Right lobe of liver (tissue), 6 donors: ENCODE data around the gene MAP3K3. TPM values are rescaled to one million over a fixed set of nuclear protein-coding genes. Genes with fewer than 3 reads are reported as not detected.

Experiments used
- ATAC-seq, 4 donors: fragments of 200-7000 bp; cut with Tn5 transposase; one replicate each; pipeline ENCODE4 v1.9.1; 2020; ENCODE audit warnings: mild to moderate bottlenecking in 4 of 4, moderate library complexity in 4 of 4
- DNase-seq, 3 donors: peaks; one replicate each; pipeline ENCODE4 v3.0.0-alpha.2; 2020
- H3K27ac ChIP-seq, 3 donors: fragments of 200-600 bp; one replicate each; pipeline ENCODE4 v1.8.0; 2022
- H3K27me3 ChIP-seq, 2 donors: fragments of 200-600 bp; one replicate each; pipeline ENCODE4 v1.8.0; 2022
- H3K36me3 ChIP-seq, 4 donors: fragments of 200-600 bp; sonication (generic) in 1 of 4; one replicate each; pipeline versions ENCODE4 v1.5.1 to v1.8.0; 2017 to 2022; ENCODE audit warnings: control low read depth in 1 of 4
- H3K4me1 ChIP-seq, 4 donors: fragments of 200-600 bp; sonication (generic) in 1 of 4; one replicate each; pipeline versions ENCODE4 v1.5.1 to v1.8.0; 2017 to 2022; ENCODE audit warnings: control low read depth in 1 of 4
- H3K4me3 ChIP-seq, 3 donors: fragments of 200-600 bp; one replicate each; pipeline ENCODE4 v1.8.0; 2022
- H3K9me3 ChIP-seq, 4 donors: fragments of 200-600 bp; sonication (generic) in 1 of 4; one replicate each; pipeline versions ENCODE4 v1.5.1 to v1.8.0; 2017 to 2022; ENCODE audit warnings: control low read depth in 1 of 4
- CTCF ChIP-seq, 4 donors: fragments of 200-600 bp in 3 of 4; fragments of 450-650 bp in 1 of 4; IDR thresholded peaks; one replicate each; pipeline versions ENCODE4 v1.5.1 to v1.8.0; 2016 to 2022; ENCODE audit warnings: antibody characterized with exemption in 4 of 4, mild to moderate bottlenecking in 2 of 4
- POLR2A ChIP-seq: fragments of 450-650 bp; IDR thresholded peaks from one replicate; pipeline ENCODE4 v1.6.1; 2017; ENCODE audit warnings: antibody characterized with exemption, mild to moderate bottlenecking
- WGBS: methylation state at CpG from one replicate; pipeline ENCODE4 v1.1.6; 2018; ENCODE audit warnings: low coverage, low lambda C conversion rate; ENCODE audit not compliant: insufficient coverage; ENCODE audit errors: missing lambda C conversion rate; 5-methylcytosine and 5-hydroxymethylcytosine counted together
- intact Hi-C, 2 donors: fragments of 100-400 bp; cut with DNase I; formaldehyde crosslinking; loops; one replicate each; pipeline versions ENCODE4 v1.11.2 to v1.14.1; 2022
- total RNA-seq, 6 experiments: library from RNA; depleted of rRNA in 2 of 6; stranded (reverse); fragments of >200 nt in 2 of 6; fragmentation: NEBNext Ultra II Directional in 3 of 6; extraction: Animal tissue kit (Norgen Biotek cat#: 25700) in 3 of 6; gene quantifications; one replicate each; pipeline versions ENCODE4 v1.1.0 to v1.2.4, GENCODE V29; 2016 to 2023
- donor health status: DM: no; HTN: yes; CAD: no.
- donor health status: DM: no; HTN: no; CAD: no.
- donor health status: DM: no; HTN: no; CAD: no.
- donor health status: DM: no; HTN: yes; CAD: no.
- donor health status: DM: no; HTN: yes; CAD: no.

Gene MAP3K3
- total RNA-seq, 6 experiments from 2014 or later, result 10.6 to 15.8 (median 13.0) TPM

GRCh38 chr17:63688396-63689020 lies 66.3 kb downstream of the MAP3K3 start:
- no peak for DNase-seq

DNA sequence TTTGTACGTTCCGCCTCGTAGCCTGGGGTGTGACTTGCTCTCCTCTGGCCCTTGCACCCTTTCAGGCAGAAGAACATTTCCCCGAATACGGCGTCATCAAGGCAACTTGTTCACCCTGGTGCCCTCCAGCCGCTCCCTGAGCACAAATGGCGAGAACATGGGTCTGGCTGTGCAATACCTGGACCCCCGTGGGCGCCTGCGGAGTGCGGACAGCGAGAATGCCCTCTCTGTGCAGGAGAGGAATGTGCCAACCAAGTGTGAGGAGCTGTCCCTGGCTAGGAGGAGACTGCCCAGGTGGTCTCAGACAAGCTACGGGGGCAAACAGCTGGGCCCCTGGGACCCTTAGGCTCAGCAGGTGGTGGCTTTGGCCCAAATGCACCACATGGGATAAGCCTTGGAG lies 67.3 kb downstream of the MAP3K3 start:
- TF ChIP-seq CTCF (IDR thresholded peaks at IDR 0.05), result no peak
- TF ChIP-seq POLR2A, result no peak
- peaks cover 0 to 78% (median 28%) of the 10 kb centered on the region in 4 donors for H3K36me3 ChIP-seq
- no peaks in the 10 kb centered on the region for H3K27me3 ChIP-seq
- no peak overlapping the region for H3K4me3 ChIP-seq
- WGBS, result 95% methylated on average over 4 of the region's 14 CpGs
- intact Hi-C loops, result no loop called here
- DNase-seq (no peak), ATAC-seq (no peak)
- no peaks in the 10 kb centered on the region for H3K9me3 ChIP-seq
- no peak overlapping the region for H3K27ac ChIP-seq
- no peaks in the 10 kb centered on the region for H3K4me1 ChIP-seq

More at GRCh38 chr17:63688396-63689020, 66.3 kb downstream of the MAP3K3 start:
- Histone ChIP-seq H3K9me3 (no peaks in the 10 kb centered on the region), H3K4me3 (no peak overlapping the region), H3K27ac (no peak overlapping the region), H3K27me3 (no peaks in the 10 kb centered on the region), H3K36me3 (peaks cover 0 to 72% (median 28%) of the 10 kb centered on the region in 4 donors), H3K4me1 (no peaks in the 10 kb centered on the region)
- no peak for TF ChIP-seq CTCF (IDR thresholded peaks at IDR 0.05)
- no peak for TF ChIP-seq POLR2A
- 82% methylated on average over 8 of the region's 12 CpGs for whole genome bisulfite sequencing
- intact Hi-C loops, result no loop called here
- no peak for ATAC-seq

DNA sequence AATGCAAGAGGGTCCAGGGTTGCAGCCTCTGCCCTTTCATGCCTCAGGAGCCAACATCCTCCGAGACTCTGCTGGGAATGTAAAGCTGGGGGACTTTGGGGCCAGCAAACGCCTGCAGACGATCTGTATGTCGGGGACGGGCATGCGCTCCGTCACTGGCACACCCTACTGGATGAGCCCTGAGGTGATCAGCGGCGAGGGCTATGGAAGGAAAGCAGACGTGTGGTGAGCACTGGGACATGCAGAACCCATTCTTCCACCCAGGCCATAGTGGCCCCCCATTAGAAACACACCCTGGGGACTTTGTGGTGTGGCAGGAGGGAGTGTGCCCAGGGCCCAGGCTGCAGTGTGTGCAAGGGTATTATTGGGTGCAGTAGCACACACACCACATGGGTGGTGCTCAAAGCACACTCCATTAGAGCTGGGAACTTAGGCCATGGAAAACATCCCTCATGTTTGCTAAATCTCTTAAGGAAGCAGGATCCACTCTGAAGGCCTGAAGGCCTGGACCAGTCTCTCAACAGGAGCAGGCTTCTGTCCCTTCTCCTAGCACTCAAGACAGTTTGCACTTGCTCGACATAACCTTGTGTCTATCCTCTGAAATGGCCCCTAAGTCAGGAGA lies 70.1 kb downstream of the MAP3K3 start:
- no peak for DNase-seq
- H3K4me3 ChIP-seq, result no peak overlapping the region
- H3K9me3 ChIP-seq, result no peaks in the 10 kb centered on the region
- peaks cover 0 to 57% (median 26%) of the 10 kb centered on the region in 4 donors for H3K36me3 ChIP-seq
- H3K27ac ChIP-seq, result no peak overlapping the region
- intact Hi-C loops, result loop anchor here in 1 of 2 donors (10.0 kb wide), 1 partner anchor 58 kb away; no protein-coding TSS in a partner anchor
- WGBS, result 90% methylated on average over 8 of the region's 11 CpGs
- TF ChIP-seq CTCF (IDR thresholded peaks at IDR 0.05), result no peak
- no peak for ATAC-seq
- H3K27me3 ChIP-seq, result no peaks in the 10 kb centered on the region
- H3K4me1 ChIP-seq, result no peaks in the 10 kb centered on the region

DNA sequence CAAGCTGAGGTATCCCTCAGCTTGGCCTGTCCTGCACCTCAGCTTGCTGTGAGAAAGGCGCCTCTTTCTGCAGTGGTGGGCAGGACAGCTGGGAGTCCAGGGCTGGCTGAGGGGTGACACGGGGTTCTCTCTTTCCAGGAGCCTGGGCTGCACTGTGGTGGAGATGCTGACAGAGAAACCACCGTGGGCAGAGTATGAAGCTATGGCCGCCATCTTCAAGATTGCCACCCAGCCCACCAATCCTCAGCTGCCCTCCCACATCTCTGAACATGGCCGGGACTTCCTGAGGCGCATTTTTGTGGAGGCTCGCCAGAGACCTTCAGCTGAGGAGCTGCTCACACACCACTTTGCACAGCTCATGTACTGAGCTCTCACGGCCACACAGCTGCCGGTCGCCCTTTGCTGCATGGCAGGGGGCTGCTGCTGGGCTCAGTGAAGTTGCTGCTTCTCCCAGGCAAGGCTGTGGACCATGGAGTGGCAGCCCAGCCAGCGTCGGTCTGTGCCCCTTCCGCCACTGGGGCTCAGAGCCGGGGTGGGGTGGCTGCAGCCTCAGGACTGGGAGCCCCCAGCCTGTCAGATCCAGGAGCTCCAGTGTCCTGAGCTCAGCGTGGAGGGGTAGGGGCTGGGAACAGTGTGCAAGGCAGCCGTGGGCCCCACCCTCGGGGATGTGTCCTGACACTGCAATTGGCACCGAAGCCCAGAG lies 71.3 kb downstream of the MAP3K3 start:
- WGBS, result no CpG with 5 or more reads among the region's 18 CpGs
- no peak overlapping the region for H3K27ac ChIP-seq
- no peaks in the 10 kb centered on the region for H3K27me3 ChIP-seq
- intact Hi-C loops, result loop anchor here in 1 of 2 donors (10.0 kb wide), 1 partner anchor 59 kb away; no protein-coding TSS in a partner anchor
- no peak for ATAC-seq
- H3K4me3 ChIP-seq, result no peak overlapping the region
- peaks cover 0 to 51% (median 26%) of the 10 kb centered on the region in 4 donors for H3K36me3 ChIP-seq
- TF ChIP-seq CTCF (IDR thresholded peaks at IDR 0.05) (no peak), POLR2A (no peak)
- no peaks in the 10 kb centered on the region for H3K9me3 ChIP-seq
- peaks cover 0 to 10% (median 3%) of the 10 kb centered on the region in 4 donors for H3K4me1 ChIP-seq
- no peak for DNase-seq
